Measurements from ENCODE around the gene CCDC175.

Gene CCDC175

DNA sequence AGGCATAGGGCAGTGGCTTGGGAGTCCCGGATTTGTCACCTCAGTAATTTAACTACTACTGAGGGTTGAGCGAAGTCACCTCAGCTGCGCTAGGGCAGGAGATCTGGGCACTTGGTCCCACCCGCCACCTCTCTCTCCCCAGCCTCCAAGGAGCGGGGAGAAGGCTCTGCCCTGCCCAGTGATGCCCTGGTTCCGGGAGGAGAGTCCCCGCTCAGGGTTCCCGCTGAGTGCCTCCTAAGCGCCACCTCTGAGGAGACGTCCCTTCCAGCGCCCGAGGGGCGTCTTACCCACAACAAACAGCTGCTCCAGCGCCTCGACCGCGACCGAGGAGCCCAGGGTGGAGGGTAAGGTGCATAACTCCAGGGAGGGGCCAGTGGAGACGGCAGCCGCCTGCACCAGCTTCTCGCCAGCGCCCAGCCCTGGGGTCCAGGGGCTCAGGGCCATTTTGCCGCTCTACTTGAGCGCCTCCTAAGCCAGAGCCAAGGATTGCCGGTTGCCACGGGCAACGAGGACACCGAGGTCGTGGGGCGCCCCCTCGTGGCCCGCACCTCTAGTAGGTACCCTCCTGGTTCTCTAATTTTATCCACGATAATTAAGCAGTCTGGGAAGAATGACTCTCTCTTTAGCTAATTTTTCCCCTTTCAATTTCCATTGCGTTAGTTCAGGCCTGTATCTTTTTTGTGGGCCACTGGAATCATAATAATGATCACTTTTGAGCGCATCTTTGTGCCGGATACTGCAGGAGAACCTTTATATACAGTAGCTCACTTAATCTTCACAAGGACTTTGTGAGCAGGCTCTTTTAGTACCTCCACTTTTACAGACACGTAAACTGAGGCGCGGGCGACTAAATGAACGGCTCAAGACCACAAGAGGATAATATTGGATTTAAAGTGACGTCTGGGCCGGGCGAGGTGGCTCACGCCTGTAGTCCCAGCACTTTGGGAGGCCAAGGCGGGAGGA is at the start of gene CCDC175:
TSS of gene CCDC175 (minus strand) at position 481 of the 963 bp plus-strand sequence. CDS start at position 444, 37 bp downstream.
- DNase-seq = peak; percentile 80

DNA sequence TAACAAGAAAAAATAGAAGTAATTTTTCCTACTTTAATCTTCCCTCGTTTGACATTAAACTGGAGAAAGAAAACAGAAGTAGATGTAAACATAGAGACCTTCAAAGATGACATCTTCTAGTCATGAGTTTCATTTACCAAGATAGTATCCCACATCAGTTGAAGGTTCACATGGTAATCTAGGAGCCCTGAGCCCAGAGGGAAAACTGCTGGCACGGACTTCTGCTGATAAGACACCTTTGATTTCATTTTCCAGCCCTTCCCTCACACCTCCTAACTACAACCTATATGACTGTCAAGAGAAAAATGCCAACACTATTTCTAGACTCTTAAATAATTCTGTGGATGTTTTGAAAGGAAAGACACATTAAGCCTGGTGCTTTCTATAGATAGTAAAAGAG is 46.0 kb upstream of the CCDC175 start:
- no peak for DNase-seq

DNA sequence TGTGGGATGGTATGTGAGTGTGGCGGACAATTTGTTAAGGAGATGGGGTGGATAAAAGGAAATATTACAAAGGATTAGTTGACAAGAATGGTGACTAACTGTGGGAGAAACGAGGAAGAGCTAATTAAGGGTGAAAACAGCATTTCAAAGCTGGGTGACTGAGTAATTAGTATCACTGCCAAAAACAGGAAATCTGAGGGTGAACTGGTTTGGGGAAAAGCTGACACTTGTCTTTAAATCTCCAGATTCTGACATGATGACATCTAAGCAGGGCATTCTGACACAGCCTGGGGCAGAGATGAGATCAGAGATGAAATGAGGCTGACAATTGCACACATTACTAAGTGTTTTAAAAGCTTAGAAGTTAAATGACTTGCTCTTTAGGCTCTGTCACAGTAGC is 42.4 kb upstream of the CCDC175 start:
- no peak for DNase-seq

DNA sequence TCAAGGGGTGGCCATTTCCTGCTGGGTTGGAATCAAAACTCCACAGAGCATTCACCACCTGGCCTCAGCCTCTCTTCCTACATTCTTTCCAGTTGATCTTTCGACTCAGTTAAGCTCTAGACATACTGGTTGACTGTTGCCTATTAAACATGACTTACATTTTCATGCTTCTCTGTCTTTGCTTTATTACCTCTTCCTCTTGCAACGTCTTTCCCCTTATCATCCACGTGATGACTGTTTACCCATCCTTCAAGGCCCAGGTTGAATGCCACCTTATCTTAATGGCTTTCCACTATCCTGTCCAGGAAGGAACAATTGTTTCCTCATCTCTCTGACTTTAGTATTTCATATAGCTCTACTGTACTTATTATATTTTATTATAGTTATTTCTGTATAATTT is 24.4 kb upstream of the CCDC175 start:
- no peak for DNase-seq

- no peak for DNase-seq
Observed at GRCh38 chr14:59600211-59600945, 23.8 kb upstream of the CCDC175 start.

- peak; percentile 5 for DNase-seq
Observed at GRCh38 chr14:59595071-59595470, 18.5 kb upstream of the CCDC175 start.

DNA sequence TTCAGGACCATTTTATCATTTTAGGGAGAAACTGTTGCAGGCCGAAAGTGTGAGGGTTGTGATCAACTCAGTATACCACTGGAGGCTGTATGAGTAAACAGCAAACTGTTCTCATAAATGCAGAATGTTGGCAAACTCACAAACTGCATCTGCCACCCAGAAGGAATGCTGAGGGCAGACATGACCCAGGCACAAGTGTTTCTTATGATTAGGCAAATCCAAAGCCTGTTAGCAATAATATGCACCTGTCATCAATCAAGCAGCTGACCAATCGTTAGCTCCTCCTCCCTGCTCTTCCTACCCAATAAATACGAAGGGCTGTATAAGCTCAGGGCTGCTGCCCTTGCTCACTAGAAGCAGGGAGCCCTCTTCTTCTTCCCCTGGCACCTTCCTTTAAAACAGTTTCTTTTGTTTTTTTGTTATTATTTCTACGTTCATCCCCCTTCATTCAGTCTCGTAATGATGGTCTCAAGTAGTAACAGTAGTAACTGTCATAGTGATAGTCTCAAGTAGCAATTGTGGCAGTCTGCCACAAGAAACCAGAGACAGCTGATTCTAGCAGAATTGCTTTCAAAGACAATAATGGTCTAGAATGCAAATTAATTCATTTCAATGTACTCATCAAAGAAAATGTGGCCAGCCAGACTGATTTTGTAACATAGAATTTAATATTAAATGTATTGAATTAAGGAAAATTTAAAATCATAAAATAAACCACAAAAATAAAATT is 15.2 kb upstream of the CCDC175 start:
- no peak for DNase-seq

- no peak for DNase-seq
Observed at GRCh38 chr14:59588101-59588500, 11.5 kb upstream of the CCDC175 start.

DNA sequence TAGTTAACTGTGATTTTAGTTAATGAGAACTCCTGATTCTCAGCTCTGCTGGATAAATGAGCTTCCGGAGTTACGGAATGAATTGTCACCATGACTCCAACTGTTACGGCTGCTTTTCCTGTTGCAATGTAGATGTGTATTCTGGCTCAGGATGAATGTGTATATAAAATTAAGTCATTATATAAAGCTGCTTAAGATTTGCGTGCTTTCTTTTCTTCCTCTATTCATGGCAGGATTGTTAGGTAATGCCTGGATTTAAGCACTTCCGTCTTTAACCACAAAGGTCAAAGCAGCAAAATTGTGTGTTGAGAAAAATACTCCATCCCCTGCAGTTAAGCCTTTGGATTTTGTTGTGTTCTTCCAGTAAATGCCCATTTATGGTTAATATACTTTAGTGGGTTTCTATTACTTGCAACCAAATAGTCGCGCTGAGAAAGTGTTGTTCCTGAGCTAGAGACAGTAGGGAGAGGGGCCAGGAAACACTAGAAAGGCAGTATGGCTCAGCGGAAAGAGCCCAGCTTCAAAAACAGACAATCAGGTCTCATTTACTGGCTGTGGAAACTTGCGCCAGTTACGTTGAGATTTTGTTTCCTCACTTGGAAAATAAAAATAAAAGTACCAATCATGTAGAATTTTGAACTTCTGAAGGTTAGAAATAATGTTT is 9.4 kb upstream of the CCDC175 start:
- DNase-seq = no peak

- no peak for DNase-seq
Observed at GRCh38 chr14:59583755-59584154, 7.1 kb upstream of the CCDC175 start.

DNA sequence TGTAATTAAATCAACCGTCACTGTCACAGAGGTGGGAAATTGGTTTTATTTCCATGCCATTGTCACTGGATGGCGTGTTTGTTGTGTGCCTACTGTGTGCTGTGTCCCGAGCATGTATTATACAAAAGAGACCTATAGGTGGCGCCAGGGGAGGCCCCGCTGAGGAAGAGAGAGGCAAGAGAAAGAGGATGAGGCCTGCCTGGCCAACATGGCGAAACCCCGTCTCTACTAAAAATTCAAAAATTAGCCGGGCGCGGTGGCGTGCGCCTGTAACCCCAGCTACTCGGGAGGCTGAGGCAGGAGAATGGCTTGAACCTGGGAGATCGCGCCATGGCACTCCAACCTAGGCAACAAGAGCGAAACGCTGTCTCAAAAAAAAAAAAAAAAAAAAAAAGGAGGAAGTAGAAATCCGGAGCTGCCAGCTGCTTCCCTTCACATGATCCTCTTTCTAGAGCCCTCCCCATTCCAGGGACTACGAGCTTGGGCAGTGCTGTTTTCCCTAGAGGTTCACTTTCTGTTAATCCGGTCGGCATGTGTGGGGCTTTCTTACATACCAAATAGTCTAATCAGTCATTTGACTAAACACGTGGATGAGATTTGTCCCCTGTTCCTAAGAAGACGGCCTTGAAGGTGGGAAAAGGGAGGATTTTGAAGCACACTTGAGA is 6.4 kb upstream of the CCDC175 start:
- no peak for DNase-seq

DNA sequence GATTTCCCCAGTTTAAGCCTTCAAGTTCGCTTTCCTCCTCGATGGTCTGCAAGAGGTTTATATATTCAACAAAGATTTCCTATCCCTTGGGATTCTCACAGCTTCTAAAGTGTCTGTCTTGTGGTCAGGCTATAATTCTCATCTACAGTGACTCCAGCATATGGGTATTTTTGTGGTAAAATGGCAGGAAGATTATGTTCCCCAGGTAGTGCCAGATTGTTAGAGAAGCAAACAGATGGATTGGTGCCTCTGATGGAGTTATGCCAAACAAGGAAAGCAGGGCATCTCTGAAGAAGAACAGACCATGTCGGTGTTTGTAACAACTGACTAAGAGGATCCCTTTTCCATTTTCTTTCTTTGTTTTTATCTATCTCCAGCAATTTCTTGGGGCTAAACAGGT is 5.5 kb upstream of the CCDC175 start:
- no peak for DNase-seq

- no peak for DNase-seq
Observed at GRCh38 chr14:59580911-59581310, 4.3 kb upstream of the CCDC175 start.

DNA sequence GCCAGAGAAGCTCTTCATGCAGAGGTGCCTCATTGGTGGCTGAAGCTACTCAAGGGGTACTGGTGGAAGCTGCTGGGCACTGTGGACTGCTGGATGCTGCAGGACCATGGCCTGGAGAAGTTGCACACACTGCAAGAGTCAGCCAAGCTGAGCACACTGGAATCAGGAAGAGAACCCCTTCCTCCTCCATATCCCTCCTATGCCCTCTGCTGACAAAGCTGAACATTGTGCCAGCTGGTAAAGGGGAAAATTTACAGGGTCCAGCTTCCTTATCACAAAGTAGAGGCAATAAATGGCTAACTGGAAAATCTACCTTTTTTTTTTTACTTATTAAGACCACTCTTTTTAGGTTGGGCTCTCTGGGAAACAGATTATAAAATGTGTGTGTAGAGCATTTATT is 6.5 kb downstream of the CCDC175 start:
- DNase-seq = no peak

DNA sequence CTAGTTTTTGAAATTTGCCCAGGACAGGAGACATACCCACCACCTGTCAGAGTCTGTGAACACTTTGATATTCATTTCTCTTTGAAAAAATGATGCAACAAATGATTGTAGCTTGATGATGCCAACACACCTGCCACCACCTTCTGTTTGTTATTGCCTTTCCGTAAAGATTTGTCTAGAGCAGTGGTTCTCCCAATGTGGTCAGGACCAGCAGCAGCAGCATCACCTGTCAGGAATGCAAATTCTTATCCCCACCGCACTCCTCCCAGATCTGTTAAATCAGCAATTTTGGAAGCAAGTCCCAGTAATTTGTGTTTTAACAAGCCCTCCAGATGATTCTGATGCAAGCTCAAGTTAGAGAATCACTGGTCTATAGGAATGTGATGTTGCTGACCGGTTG is 9.9 kb downstream of the CCDC175 start:
- DNase-seq = no peak

GRCh38 chr14:59566296-59566695 is 10.3 kb downstream of the CCDC175 start:
- no peak for DNase-seq

DNA sequence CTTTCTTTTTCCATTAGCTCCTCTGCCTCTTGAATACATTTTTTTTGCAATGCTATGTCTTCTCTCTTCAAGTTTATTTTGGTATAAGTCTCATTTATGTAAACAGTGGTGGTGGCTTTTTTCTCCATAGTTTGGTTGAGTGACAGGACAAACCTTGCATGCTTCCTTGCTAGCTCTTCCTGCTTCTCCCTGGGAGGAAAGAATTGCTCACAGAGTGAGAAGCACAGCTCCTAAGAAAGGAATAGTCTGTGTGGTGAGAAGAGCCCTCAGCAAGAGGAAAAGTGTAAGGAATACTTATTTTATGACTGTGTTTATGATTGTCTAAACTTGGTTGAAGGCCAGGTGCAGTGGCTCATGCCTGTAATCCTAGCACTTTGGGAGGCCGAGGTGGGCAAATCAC is 11.5 kb downstream of the CCDC175 start:
- no peak for DNase-seq

DNA sequence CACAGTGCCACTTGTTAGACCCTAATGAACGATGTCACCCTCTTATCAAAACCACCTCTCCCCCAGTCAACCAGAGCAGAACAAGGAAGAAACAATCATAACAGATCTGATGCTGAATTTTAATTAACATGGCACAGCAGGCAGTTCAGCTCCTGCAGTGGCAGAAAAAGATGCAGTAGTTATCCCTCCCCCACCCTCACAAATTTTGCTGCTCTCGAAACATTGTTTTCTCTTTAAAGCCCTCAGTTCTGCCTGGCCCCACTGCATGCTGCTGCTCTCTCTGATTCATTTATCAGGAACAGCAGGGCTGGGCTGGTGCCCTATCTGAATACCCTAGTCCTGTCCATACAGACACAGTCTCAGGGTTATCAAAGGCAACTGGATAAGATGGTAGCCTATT is 12.2 kb downstream of the CCDC175 start:
- DNase-seq = no peak

DNA sequence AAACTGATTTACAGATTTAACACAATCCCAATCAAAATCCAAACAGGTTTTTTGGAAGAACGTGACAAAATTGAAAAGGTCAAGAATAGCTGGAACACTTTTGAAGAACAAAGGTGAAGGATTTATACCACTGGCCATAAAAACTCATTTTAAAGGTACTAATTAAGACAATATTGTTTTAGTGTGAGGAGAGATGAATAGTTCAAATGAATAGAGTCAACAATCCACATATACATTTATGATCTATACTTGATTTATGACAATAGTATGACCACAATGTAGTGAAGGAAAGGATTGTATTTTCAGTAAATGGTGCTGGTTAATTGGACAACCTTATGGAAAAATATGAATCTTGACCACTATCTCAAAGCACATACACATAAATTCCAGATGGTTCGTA is 29.3 kb downstream of the CCDC175 start:
- DNase-seq = no peak

DNA sequence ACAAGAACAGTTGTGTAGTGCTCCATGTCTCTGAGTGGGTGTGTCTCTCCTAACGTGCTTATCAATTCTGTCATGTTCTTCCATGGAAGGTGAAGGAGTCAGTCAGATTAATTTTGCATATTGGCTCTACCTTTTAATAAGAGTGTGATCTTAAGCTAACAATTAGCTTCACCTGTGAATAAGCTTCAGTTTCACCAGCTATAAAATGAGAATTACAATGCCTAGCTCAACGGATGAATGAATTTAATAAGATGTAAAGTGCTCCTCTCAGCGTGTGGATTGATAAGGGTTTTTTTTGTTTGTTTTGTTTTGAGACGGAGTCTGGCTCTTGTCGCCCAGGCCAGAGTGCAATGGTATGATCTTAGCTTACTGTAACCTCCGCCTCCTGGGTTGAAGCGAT is 32.7 kb downstream of the CCDC175 start:
- DNase-seq = no peak

GRCh38 chr14:59541731-59542130 is 34.9 kb downstream of the CCDC175 start:
- no peak for DNase-seq

GRCh38 chr14:59540852-59541251 is 35.8 kb downstream of the CCDC175 start:
- DNase-seq = no peak

Measured in RPMI8226 (cell line).